HG03469 (cell line): ENCODE data around the gene PPP4C.
"Not testable (repeated sequence)": the region's sequence is repeated elsewhere in the genome, so short reads cannot be mapped to it uniquely, and the experiment has no call there.

Source experiments
- ATAC-seq: cut with Tn5 transposase; IDR thresholded peaks from one replicate; pipeline ENCODE4 v1.9.1; 2021; ENCODE audit warnings: mild to moderate bottlenecking, moderate library complexity, moderate number of reproducible peaks; ENCODE audit not compliant: unreplicated experiment

PPP4C gene

GRCh38 chr16:30121741-30122571, 46.2 kb downstream of the PPP4C start:
- no peak for ATAC-seq

GRCh38 chr16:30122604-30123160, 46.9 kb downstream of the PPP4C start:
- no peak for ATAC-seq

- ATAC-seq, result no peak
Observed at GRCh38 chr16:30124985-30125379, 49.2 kb downstream of the PPP4C start.

- ATAC-seq, result not testable (repeated sequence)
Observed at GRCh38 chr16:30125690-30126089, 49.9 kb downstream of the PPP4C start.

GRCh38 chr16:30127993-30128392, 52.2 kb downstream of the PPP4C start:
- no peak for ATAC-seq

GRCh38 chr16:30131869-30132475, 56.2 kb downstream of the PPP4C start:
- no peak for ATAC-seq

GRCh38 chr16:30132591-30132990, 56.8 kb downstream of the PPP4C start:
- no peak for ATAC-seq
